Gastrocnemius medialis (tissue), 4 donors: ENCODE results near the gene TNC.

Source experiments
- CTCF ChIP-seq, 5 experiments: fragments of 450-650 bp in 3 of 5; fragments of 200-600 bp in 2 of 5; sonication (generic) in 2 of 5; IDR thresholded peaks in 4 of 5; conservative IDR thresholded peaks in 1 of 5; 1 replicate in 4 of 5; 2 replicates in 1 of 5; pipeline ENCODE4 v1.5.1; 2016 to 2019; ENCODE audit warnings: antibody characterized with exemption in 5 of 5, mild to moderate bottlenecking in 3 of 5, moderate library complexity in 3 of 5
- POLR2A ChIP-seq, 2 donors: fragments of 450-650 bp; IDR thresholded peaks; one replicate each; pipeline ENCODE4 v1.6.1; 2017; ENCODE audit warnings: antibody characterized with exemption in 2 of 2, mild to moderate bottlenecking in 2 of 2, moderate library complexity in 2 of 2

GRCh38 chr9:115117999-115118878 is at the start of gene TNC:
- no peak for TF ChIP-seq POLR2A (IDR thresholded peaks at IDR 0.05)
- TF ChIP-seq CTCF (IDR thresholded peaks at IDR 0.05 in 4 of 5, conservative IDR thresholded peaks at IDR 0.05 in 1 of 5), result no peak
